ENCODE measurements around the gene ZMIZ2. TPM values are rescaled to one million over a fixed set of nuclear protein-coding genes. Genes with fewer than 3 reads are reported as not detected.

Gene ZMIZ2
- polyA plus RNA-seq, 3 donors: 1.9 to 72.8 (median 3.3) TPM

- Mint-ChIP-seq H3K27me3 (ENCODE audit: low read depth in 3 of 3) (peaks cover 0 to 2% (median 2%) of the 10 kb centered on the region in 3 donors), H3K9me3 (no peaks in the 10 kb centered on the region), H3K27ac (peak overlapping the region in 1 of 7 donors; percentile 34), H3K4me1 (peaks cover 17% of the 10 kb centered on the region), H3K36me3 (peaks cover 81 to 90% of the 10 kb centered on the region in 2 donors), H3K4me3 (no peak overlapping the region)
- Histone ChIP-seq H3K9me3 (replicated peaks in 1 of 2; ENCODE audit: control insufficient read depth in 1 of 2, insufficient read depth in 1 of 2, low read length in 2 of 2) (no peaks in the 10 kb centered on the region), H3K27me3 (ENCODE audit: control insufficient read depth in 2 of 2, insufficient read depth in 2 of 2, low read length in 2 of 2) (no peaks in the 10 kb centered on the region), H4K20me1 (ENCODE audit: insufficient read depth, low read length) (no peaks in the 10 kb centered on the region), H3K9ac (ENCODE audit: insufficient read depth, low read length, poor library complexity, severe bottlenecking) (no peak overlapping the region), H3K36me3 (replicated peaks in 1 of 2; ENCODE audit: control insufficient read depth in 1 of 2, insufficient read depth in 2 of 2, low read length in 2 of 2) (peaks cover 83 to 88% of the 10 kb centered on the region in 2 donors), H3K27ac (ENCODE audit: low read depth in 1 of 2, low read length in 2 of 2) (no peak overlapping the region), H3K79me2 (ENCODE audit: insufficient read depth, low read length) (no peaks in the 10 kb centered on the region), H3K4me2 (replicated peaks; ENCODE audit: extremely low read depth, low read length, poor library complexity, severe bottlenecking) (no peak overlapping the region), H3K4me3 (replicated peaks in 1 of 3; ENCODE audit: low read depth in 2 of 3, low read length in 3 of 3) (no peak overlapping the region), H2AFZ (ENCODE audit: insufficient read depth, low read depth, low read length, poor library complexity, severe bottlenecking) (no peak overlapping the region), H3K4me1 (ENCODE audit: control insufficient read depth in 1 of 2, insufficient read depth in 2 of 2, low read length in 2 of 2) (peaks cover 16 to 17% of the 10 kb centered on the region in 2 donors)
- no peak for TF ChIP-seq CTCF (IDR thresholded peaks at IDR 0.05)
- intact Hi-C loops (cut with micrococcal nuclease): loop anchor here in 1 of 2 donors (10.0 kb wide), 1 partner anchor 171 kb away; no protein-coding TSS in a partner anchor
- 97% methylated on average over 6 of the region's 6 CpGs for WGBS (ENCODE audit: insufficient coverage)
- DNase-seq: no peak
Observed at GRCh38 chr7:44764081-44764480, 15.4 kb downstream of the ZMIZ2 start.

DNA sequence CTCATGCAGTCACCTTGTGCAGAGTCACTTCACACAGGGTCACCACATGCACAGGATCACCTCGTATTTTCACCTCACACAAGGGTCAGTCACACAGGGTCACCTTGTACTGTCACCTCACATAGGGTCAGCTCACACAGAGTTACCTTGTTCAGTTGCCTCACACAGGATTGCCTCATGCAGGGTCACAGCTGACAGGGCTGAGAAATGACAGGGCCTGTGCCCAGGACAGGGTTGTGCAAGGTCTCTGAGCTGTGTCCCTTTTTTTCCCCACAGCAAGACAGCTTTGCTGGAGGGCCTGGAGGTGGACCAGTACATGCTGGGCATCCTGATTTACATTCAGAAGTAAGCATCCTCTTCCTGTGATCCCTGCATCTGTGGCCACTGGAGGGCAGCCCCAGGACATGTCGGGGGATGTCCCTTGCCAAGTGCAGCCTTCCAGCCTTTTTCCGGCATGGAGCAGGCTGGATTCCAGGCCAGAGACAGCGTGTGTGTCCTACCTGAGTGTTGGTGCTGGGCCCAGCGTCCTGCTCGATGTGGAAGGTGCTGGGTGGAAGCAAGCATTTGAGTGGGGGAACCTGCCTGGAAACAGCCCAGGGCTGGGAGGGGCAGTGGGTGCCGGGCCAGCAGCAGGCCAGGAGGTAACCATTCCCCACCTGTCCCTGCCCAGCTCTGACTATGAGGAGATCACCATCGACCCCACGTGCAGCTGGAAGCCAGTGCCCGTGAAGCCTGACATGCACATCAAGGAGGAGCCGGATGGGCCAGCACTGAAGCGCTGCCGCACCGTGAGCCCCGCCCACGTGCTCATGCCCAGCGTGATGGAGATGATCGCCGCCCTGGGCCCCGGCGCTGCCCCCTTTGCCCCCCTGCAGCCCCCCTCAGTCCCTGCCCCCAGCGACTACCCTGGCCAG lies 16.3 kb downstream of the ZMIZ2 start:
- H3K27me3 Mint-ChIP-seq (ENCODE audit: low read depth in 3 of 3): peaks cover 0 to 3% (median 2%) of the 10 kb centered on the region in 3 donors
- H3K9ac ChIP-seq (ENCODE audit: insufficient read depth, low read length, poor library complexity, severe bottlenecking): no peak overlapping the region
- no peaks in the 10 kb centered on the region for H3K79me2 ChIP-seq (ENCODE audit: insufficient read depth, low read length)
- H3K4me3 ChIP-seq (replicated peaks in 1 of 3; ENCODE audit: low read depth in 2 of 3, low read length in 3 of 3): no peak overlapping the region
- intact Hi-C loops (cut with micrococcal nuclease): loop anchor here in 1 of 2 donors (10.0 kb wide), 1 partner anchor 170 kb away; no protein-coding TSS in a partner anchor
- H3K4me2 ChIP-seq (replicated peaks; ENCODE audit: extremely low read depth, low read length, poor library complexity, severe bottlenecking): no peak overlapping the region
- H2AFZ ChIP-seq (ENCODE audit: insufficient read depth, low read depth, low read length, poor library complexity, severe bottlenecking): no peak overlapping the region
- no peak overlapping the region for H3K4me3 Mint-ChIP-seq
- H3K9me3 Mint-ChIP-seq: no peaks in the 10 kb centered on the region
- no peaks in the 10 kb centered on the region for H4K20me1 ChIP-seq (ENCODE audit: insufficient read depth, low read length)
- H3K36me3 Mint-ChIP-seq: peaks cover 72 to 82% of the 10 kb centered on the region in 2 donors
- WGBS (ENCODE audit: insufficient coverage): 96% methylated on average over 18 of the region's 22 CpGs
- DNase-seq: no peak
- peaks cover 26% of the 10 kb centered on the region for H3K4me1 Mint-ChIP-seq
- no peaks in the 10 kb centered on the region for H3K27me3 ChIP-seq (ENCODE audit: control insufficient read depth in 2 of 2, insufficient read depth in 2 of 2, low read length in 2 of 2)
- H3K9me3 ChIP-seq (replicated peaks in 1 of 2; ENCODE audit: control insufficient read depth in 1 of 2, insufficient read depth in 1 of 2, low read length in 2 of 2): no peaks in the 10 kb centered on the region
- no peak overlapping the region for H3K27ac ChIP-seq (ENCODE audit: low read depth in 1 of 2, low read length in 2 of 2)
- TF ChIP-seq CTCF (IDR thresholded peaks at IDR 0.05): no peak
- peaks cover 24 to 26% of the 10 kb centered on the region in 2 donors for H3K4me1 ChIP-seq (ENCODE audit: control insufficient read depth in 1 of 2, insufficient read depth in 2 of 2, low read length in 2 of 2)
- peak overlapping the region in 2 of 7 donors; percentile 25 to 34 for H3K27ac Mint-ChIP-seq
- H3K36me3 ChIP-seq (replicated peaks in 1 of 2; ENCODE audit: control insufficient read depth in 1 of 2, insufficient read depth in 2 of 2, low read length in 2 of 2): peaks cover 75 to 80% of the 10 kb centered on the region in 2 donors
